ENCODE results near the gene GRB7.

DNA sequence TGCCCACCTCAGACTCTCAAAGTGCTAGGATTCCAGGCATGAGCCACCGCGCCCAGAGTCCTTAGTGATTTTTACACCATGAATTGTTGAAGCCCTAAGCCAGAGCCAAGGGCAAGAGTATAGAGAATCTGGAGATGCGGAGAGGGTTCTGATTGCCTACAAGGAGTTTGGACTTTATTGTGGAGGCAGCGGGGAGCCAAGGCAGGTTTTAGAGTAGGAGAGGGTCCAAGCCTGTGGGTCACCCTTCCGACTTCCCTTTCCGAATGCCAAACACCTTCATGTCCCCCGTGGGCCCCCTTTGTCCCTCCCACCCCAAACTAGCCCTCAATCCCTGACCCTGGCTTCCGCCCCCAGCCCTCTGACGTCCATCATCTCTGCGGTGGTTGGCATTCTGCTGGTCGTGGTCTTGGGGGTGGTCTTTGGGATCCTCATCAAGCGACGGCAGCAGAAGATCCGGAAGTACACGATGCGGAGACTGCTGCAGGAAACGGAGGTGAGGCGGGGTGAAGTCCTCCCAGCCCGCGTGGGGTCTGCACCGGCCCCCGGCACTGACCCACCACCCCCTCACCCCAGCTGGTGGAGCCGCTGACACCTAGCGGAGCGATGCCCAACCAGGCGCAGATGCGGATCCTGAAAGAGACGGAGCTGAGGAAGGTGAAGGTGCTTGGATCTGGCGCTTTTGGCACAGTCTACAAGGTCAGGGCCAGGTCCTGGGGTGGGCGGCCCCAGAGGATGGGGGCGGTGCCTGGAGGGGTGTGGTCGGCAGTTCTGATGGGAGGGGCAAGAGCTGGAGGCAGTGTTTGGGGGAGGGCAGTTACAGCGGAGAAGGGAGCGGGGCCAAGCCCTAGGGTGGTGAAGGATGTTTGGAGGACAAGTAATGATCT is 14.5 kb upstream of the GRB7 start:
- TF ChIP-seq, protein P1, sequence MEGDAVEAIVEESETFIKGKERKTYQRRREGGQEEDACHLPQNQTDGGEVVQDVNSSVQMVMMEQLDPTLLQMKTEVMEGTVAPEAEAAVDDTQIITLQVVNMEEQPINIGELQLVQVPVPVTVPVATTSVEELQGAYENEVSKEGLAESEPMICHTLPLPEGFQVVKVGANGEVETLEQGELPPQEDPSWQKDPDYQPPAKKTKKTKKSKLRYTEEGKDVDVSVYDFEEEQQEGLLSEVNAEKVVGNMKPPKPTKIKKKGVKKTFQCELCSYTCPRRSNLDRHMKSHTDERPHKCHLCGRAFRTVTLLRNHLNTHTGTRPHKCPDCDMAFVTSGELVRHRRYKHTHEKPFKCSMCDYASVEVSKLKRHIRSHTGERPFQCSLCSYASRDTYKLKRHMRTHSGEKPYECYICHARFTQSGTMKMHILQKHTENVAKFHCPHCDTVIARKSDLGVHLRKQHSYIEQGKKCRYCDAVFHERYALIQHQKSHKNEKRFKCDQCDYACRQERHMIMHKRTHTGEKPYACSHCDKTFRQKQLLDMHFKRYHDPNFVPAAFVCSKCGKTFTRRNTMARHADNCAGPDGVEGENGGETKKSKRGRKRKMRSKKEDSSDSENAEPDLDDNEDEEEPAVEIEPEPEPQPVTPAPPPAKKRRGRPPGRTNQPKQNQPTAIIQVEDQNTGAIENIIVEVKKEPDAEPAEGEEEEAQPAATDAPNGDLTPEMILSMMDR (IDR thresholded peaks at IDR 0.05), result no peak
- TF ChIP-seq POLR2A (IDR thresholded peaks at IDR 0.05), result no peak

All from Peyer's patch (tissue), 4 donors.